Measurements from ENCODE around the gene MAP1S.

Gene MAP1S

DNA sequence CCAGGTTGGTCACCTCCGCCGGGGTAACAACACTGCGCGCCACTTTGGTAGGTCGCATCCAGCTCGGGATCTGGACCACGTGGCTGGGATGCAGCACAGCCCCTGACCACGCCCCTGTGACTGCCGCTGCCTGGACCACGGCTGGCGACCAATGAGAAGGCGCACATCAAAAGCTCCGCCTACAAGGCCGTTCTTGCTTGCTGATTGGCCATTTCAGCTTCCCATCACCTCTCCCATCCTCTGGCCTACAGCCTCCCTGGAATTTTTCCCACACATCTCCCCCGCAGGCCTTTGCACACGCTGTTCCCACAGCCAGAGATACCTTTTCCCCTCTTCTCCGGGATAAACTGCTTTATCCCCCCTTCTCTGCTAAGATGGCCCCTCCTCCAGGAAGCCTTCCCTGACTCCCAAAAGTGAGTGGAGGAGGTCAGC lies 12.5 kb upstream of the MAP1S start:
- Histone ChIP-seq H3K4me2 (ENCODE audit: low read length) (no peak overlapping the region), H3K4me1 (ENCODE audit: control insufficient read depth, insufficient read depth, low read length) (no peaks in the 10 kb centered on the region), H3K9ac (ENCODE audit: low read depth, low read length) (no peak overlapping the region), H3K4me3 (ENCODE audit: low read length) (no peak overlapping the region), H3K9me3 (replicated peaks; ENCODE audit: low read length) (no peaks in the 10 kb centered on the region), H3K36me3 (ENCODE audit: insufficient read depth, low read length) (no peaks in the 10 kb centered on the region), H3K27me3 (ENCODE audit: control insufficient read depth, insufficient read depth, low read length) (peaks cover 7% of the 10 kb centered on the region)

DNA sequence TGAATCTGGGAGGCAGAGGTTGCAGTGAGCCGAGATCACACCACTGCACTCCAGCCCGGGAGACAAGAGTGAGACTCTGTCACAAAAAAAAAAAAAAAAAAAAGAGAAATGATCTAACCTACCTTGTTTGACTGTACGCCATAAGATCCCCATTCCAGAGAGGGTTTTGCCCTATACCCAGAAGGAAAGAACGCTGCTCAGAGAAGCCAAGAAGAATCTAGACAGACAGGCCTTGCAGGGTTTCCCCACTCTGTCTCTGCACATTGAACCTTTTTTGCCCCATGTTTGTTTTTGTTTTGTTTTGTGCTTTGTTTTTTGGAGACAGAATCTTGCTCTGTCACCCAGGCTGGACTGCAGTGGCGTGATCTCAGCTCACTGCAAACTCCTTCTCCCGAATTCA lies 7.4 kb upstream of the MAP1S start:
- Histone ChIP-seq H3K27me3 (ENCODE audit: control insufficient read depth, insufficient read depth, low read length) (peaks cover 7% of the 10 kb centered on the region), H3K4me1 (ENCODE audit: control insufficient read depth, insufficient read depth, low read length) (peaks cover under 1% of the 10 kb centered on the region), H3K36me3 (ENCODE audit: insufficient read depth, low read length) (no peaks in the 10 kb centered on the region), H3K9me3 (replicated peaks; ENCODE audit: low read length) (no peaks in the 10 kb centered on the region), H3K9ac (ENCODE audit: low read depth, low read length) (no peak overlapping the region), H3K4me3 (ENCODE audit: low read length) (no peak overlapping the region), H3K4me2 (ENCODE audit: low read length) (no peak overlapping the region)

- Histone ChIP-seq H3K4me2 (ENCODE audit: low read length) (no peak overlapping the region), H3K9me3 (replicated peaks; ENCODE audit: low read length) (no peaks in the 10 kb centered on the region), H3K27me3 (ENCODE audit: control insufficient read depth, insufficient read depth, low read length) (no peaks in the 10 kb centered on the region), H3K4me1 (ENCODE audit: control insufficient read depth, insufficient read depth, low read length) (peaks cover 29% of the 10 kb centered on the region), H3K9ac (ENCODE audit: low read depth, low read length) (no peak overlapping the region), H3K36me3 (ENCODE audit: insufficient read depth, low read length) (no peaks in the 10 kb centered on the region), H3K4me3 (ENCODE audit: low read length) (no peak overlapping the region)
These were observed 2.9 kb upstream of the MAP1S start for GRCh38 chr19:17716309-17716929.

DNA sequence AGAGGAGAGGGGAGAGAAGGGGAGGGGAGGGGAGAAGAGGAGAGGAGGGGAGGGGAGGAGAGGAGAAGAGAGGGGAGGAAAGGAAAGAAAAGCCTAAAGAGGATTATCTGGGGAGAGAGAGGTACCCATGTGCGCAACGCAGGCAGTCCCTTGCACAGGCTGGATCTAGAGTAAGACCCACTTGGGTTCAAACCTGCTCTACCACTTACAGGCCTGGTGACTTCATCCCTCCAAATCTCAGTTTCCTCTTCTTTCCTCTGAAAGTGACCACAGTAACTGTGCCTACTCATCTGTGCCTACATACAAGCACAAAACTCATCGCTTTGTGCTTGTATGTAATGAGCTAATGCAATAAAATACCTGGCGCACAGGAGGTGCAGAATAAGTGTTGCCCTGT lies 732 bp upstream of the MAP1S start:
- Histone ChIP-seq H3K9ac (ENCODE audit: low read depth, low read length) (no peak overlapping the region), H3K9me3 (replicated peaks; ENCODE audit: low read length) (no peaks in the 10 kb centered on the region), H3K36me3 (ENCODE audit: insufficient read depth, low read length) (peaks cover 4% of the 10 kb centered on the region), H3K4me2 (ENCODE audit: low read length) (peak overlapping the region; percentile 82), H3K27me3 (ENCODE audit: control insufficient read depth, insufficient read depth, low read length) (no peaks in the 10 kb centered on the region), H3K4me1 (ENCODE audit: control insufficient read depth, insufficient read depth, low read length) (peaks cover 38% of the 10 kb centered on the region), H3K4me3 (ENCODE audit: low read length) (peak overlapping the region; percentile 93)

GRCh38 chr19:17719730-17720400 lies 585 bp downstream of the MAP1S start:
- Histone ChIP-seq H3K4me2 (ENCODE audit: low read length) (peak overlapping the region; percentile 99), H3K9ac (ENCODE audit: low read depth, low read length) (peak overlapping the region; percentile 85), H3K9me3 (replicated peaks; ENCODE audit: low read length) (no peaks in the 10 kb centered on the region), H3K4me3 (ENCODE audit: low read length) (peak overlapping the region; percentile 93), H3K4me1 (ENCODE audit: control insufficient read depth, insufficient read depth, low read length) (peaks cover 38% of the 10 kb centered on the region), H3K27me3 (ENCODE audit: control insufficient read depth, insufficient read depth, low read length) (no peaks in the 10 kb centered on the region), H3K36me3 (ENCODE audit: insufficient read depth, low read length) (peaks cover 14% of the 10 kb centered on the region)

GRCh38 chr19:17720440-17720839 lies 1.2 kb downstream of the MAP1S start:
- H3K4me2 ChIP-seq (ENCODE audit: low read length), result peak overlapping the region; percentile 99
- peak overlapping the region; percentile 85 for H3K9ac ChIP-seq (ENCODE audit: low read depth, low read length)
- no peaks in the 10 kb centered on the region for H3K27me3 ChIP-seq (ENCODE audit: control insufficient read depth, insufficient read depth, low read length)
- H3K4me3 ChIP-seq (ENCODE audit: low read length), result peak overlapping the region; percentile 93
- peaks cover 19% of the 10 kb centered on the region for H3K36me3 ChIP-seq (ENCODE audit: insufficient read depth, low read length)
- H3K4me1 ChIP-seq (ENCODE audit: control insufficient read depth, insufficient read depth, low read length), result peaks cover 38% of the 10 kb centered on the region
- H3K9me3 ChIP-seq (replicated peaks; ENCODE audit: low read length), result no peaks in the 10 kb centered on the region

GRCh38 chr19:17721111-17721628 lies 1.9 kb downstream of the MAP1S start:
- Histone ChIP-seq H3K4me2 (ENCODE audit: low read length) (peak overlapping the region; percentile 99), H3K9me3 (replicated peaks; ENCODE audit: low read length) (no peaks in the 10 kb centered on the region), H3K4me3 (ENCODE audit: low read length) (peak overlapping the region; percentile 93), H3K27me3 (ENCODE audit: control insufficient read depth, insufficient read depth, low read length) (no peaks in the 10 kb centered on the region), H3K4me1 (ENCODE audit: control insufficient read depth, insufficient read depth, low read length) (peaks cover 38% of the 10 kb centered on the region), H3K9ac (ENCODE audit: low read depth, low read length) (peak overlapping the region; percentile 85), H3K36me3 (ENCODE audit: insufficient read depth, low read length) (peaks cover 27% of the 10 kb centered on the region)

- Histone ChIP-seq H3K27me3 (ENCODE audit: control insufficient read depth, insufficient read depth, low read length) (no peaks in the 10 kb centered on the region), H3K4me2 (ENCODE audit: low read length) (peak overlapping the region; percentile 99), H3K9me3 (replicated peaks; ENCODE audit: low read length) (no peaks in the 10 kb centered on the region), H3K36me3 (ENCODE audit: insufficient read depth, low read length) (peaks cover 29% of the 10 kb centered on the region), H3K9ac (ENCODE audit: low read depth, low read length) (peak overlapping the region; percentile 31), H3K4me3 (ENCODE audit: low read length) (peak overlapping the region; percentile 93), H3K4me1 (ENCODE audit: control insufficient read depth, insufficient read depth, low read length) (peaks cover 38% of the 10 kb centered on the region)
These were observed 2.5 kb downstream of the MAP1S start for GRCh38 chr19:17721821-17722220.

DNA sequence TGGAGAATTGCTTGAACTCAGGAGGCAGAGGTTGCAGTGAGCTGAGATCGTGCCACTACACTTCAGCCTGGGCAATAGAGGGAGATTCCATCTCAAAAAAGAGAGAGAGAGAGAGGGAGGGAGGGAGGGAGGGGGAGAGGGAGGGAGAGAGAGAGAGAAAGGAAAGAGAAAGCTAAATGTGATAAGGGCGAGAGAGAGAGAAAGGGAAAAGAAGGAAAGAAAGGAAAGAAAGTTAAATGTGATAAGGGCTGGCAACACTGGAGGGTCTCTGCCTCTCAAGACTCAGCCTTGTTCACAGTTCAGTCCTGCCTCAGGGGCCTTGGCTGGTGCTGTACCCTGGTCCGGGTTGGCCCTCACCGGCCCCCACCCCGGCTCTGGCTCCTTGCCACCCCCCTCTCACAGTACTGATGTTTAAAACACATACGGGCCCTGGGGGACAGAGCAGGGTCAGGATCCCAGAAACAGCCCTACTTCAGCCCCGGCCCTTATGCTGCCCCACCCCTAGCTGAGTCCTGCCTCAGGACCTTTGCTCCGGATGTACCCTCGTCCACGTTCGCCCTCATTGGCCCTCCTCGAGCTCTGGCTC lies 3.5 kb downstream of the MAP1S start:
- Histone ChIP-seq H3K4me2 (ENCODE audit: low read length) (no peak overlapping the region), H3K36me3 (ENCODE audit: insufficient read depth, low read length) (peaks cover 37% of the 10 kb centered on the region), H3K9ac (ENCODE audit: low read depth, low read length) (no peak overlapping the region), H3K4me3 (ENCODE audit: low read length) (no peak overlapping the region), H3K9me3 (replicated peaks; ENCODE audit: low read length) (no peaks in the 10 kb centered on the region), H3K4me1 (ENCODE audit: control insufficient read depth, insufficient read depth, low read length) (peaks cover 29% of the 10 kb centered on the region), H3K27me3 (ENCODE audit: control insufficient read depth, insufficient read depth, low read length) (no peaks in the 10 kb centered on the region)

GRCh38 chr19:17724655-17725054 lies 5.4 kb downstream of the MAP1S start:
- no peaks in the 10 kb centered on the region for H3K9me3 ChIP-seq (replicated peaks; ENCODE audit: low read length)
- peaks cover 49% of the 10 kb centered on the region for H3K36me3 ChIP-seq (ENCODE audit: insufficient read depth, low read length)
- peaks cover 25% of the 10 kb centered on the region for H3K4me1 ChIP-seq (ENCODE audit: control insufficient read depth, insufficient read depth, low read length)
- no peak overlapping the region for H3K4me2 ChIP-seq (ENCODE audit: low read length)
- H3K4me3 ChIP-seq (ENCODE audit: low read length), result no peak overlapping the region
- no peak overlapping the region for H3K9ac ChIP-seq (ENCODE audit: low read depth, low read length)
- no peaks in the 10 kb centered on the region for H3K27me3 ChIP-seq (ENCODE audit: control insufficient read depth, insufficient read depth, low read length)

GRCh38 chr19:17725422-17726078 lies 6.3 kb downstream of the MAP1S start:
- no peaks in the 10 kb centered on the region for H3K9me3 ChIP-seq (replicated peaks; ENCODE audit: low read length)
- H3K27me3 ChIP-seq (ENCODE audit: control insufficient read depth, insufficient read depth, low read length), result no peaks in the 10 kb centered on the region
- no peak overlapping the region for H3K9ac ChIP-seq (ENCODE audit: low read depth, low read length)
- peaks cover 57% of the 10 kb centered on the region for H3K36me3 ChIP-seq (ENCODE audit: insufficient read depth, low read length)
- peaks cover 18% of the 10 kb centered on the region for H3K4me1 ChIP-seq (ENCODE audit: control insufficient read depth, insufficient read depth, low read length)
- H3K4me3 ChIP-seq (ENCODE audit: low read length), result no peak overlapping the region
- no peak overlapping the region for H3K4me2 ChIP-seq (ENCODE audit: low read length)
